ENCODE measurements around the gene FAM241A. TPM values are rescaled to one million over a fixed set of nuclear protein-coding genes. Genes with fewer than 3 reads are reported as not detected.
"Not testable (repeated sequence)": the region's sequence is repeated elsewhere in the genome, so short reads cannot be mapped to it uniquely, and the experiment has no call there.

FAM241A gene
- total RNA-seq, result 6.5 TPM

DNA sequence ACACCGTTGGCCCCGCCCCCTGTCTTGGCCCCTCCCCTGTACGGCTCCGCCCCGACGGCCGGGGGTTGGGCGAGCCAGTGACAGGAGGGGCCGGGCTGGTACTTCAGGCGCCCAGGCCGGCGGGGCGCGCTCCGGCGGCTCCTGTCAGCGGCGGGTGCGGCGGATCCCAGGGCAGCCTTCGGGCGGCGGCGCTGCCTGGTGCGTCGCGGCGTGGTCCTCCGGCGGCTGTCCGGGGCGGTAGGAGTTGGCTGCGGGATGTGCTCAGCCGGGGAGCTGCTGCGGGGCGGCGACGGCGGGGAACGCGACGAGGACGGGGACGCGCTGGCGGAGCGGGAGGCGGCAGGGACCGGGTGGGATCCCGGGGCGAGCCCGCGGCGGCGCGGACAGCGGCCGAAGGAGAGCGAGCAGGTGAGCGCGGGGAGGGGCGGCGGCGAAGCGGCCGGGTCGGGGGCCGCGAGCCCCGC is at the start of gene FAM241A:
Gene FAM241A (plus strand): TSS at position 129 of the 464 bp plus-strand sequence. CDS start 127 bp downstream, at position 256.
- no peak for FAIRE-seq

DNA sequence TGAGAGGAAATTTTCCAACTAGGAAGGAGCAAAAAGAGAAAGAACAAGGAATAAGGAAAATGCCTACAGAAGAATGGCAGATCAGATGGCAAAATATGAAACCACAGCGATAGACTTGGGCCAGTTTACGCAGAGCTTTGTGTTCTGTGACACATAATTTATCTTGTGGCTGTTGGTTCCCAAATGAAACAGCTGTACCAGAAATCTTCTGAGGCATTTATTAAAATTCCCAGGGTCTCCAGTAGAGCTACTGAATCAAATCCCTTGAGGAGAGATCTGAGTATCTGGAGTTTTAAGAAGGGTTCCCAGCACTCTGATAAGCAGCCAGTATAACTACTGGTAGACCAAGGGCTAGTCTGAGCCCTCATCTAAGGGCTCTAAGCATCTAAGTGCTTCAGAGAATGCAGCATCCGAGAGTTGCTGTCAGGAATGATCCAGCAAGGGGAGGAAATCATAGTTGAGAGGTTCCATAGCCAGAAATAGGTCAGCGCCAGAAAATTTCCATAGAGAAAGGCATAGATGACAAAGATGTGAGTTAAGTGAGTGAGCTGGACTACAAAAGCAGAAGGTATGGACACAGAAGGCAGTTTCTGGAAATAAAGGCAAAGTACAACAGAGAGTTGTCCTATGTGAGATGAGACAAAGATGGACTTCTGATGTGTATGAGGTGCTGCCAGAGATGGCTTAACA is 46.3 kb upstream of the FAM241A start:
- DNase-seq (ENCODE audit: low spot score in 2 of 2), result no peak
- FAIRE-seq, result no peak

More for the DNA sequence above, at the start of gene FAM241A:
- DNase-seq (ENCODE audit: low spot score in 2 of 2), result peak; percentile 92 to 93

DNA sequence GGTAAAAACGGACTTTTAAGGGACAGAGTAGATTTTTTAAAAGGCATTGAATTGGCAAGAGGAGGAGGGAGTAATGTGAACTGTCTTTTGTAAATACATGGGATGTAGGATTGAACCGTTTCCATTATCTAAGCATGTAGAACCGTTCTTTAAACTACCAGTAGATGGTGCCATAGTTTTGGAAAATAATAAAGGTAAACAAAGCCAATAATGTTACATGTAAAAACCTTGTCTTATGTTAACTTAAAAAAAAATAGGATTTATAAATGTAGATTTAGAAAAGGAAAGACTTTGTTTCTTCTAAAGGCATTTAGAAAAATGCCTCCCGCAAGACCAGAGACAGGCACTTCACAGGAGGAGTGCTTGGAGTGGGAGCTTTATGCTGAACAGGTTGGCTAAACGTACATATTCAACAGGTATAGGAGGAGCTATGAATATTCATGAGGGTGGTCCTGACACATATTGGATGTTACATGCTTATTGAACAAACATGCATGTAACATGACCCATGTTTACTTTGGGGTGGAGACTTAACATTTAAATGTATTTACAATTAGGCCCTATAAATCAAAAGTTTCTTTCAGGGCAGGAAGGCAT is 45.5 kb upstream of the FAM241A start:
- peak; percentile 32 to 44 for DNase-seq (ENCODE audit: low spot score in 2 of 2)
- FAIRE-seq, result peak; percentile 98

DNA sequence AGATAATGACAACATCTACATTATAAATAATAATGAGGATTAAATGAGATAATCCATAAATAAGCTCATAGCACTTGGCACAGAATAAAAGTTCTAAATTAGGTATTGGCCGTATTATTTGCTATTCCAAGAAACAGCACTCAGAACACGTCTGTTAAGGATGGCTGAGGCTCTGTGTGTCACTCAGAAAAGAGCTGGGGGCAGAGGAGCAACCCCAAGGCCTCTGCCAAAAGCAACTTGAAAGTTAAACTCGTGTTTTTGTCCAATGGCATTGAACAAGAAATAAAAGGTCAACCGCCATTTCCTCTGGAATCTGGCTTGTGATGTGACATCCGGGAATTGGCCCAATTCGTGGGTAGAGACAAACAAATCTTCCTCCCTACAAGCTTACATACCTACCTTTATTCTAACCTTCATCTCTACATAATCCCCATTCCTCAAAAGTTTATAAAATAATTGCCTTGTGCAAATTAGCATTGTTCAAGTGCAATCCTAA is 42.3 kb upstream of the FAM241A start:
- FAIRE-seq (no peak), DNase-seq (ENCODE audit: low spot score in 2 of 2) (no peak)

DNA sequence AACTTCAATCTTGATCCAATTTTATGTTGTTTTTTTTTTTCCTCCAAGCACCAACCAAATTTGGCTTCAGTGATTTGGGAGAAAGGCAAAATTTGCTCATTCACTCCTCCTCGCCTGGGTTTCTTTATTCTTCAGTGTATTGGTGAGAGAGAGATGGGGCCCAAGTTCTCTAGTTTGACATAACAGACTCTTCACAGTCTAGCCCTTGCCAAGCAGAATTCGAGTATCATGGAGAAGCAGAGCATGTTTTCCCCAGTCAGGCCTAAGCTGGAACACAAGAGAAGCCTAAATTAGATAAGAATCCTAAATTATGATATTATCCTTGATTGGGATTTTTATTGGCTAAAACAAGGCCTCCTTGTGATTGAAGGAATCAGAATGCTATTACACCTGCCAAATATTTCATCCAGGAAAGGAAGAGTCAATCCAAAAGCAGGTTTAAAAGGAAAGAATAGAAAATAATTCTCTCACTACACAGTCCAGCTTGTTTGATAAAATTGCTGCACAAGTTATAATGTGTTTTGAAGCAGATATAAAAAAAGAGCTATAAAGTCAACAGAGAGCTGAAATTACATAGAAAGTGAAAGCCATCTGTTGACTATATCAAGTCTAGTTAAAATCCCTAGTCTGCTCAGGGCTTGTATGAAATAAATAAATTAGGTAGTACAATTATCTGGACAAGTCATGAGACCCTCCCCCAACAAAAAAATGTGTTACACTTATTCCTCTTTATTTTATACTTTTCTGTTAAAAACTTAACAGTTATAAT is 39.9 kb upstream of the FAM241A start:
- FAIRE-seq (no peak), DNase-seq (ENCODE audit: low spot score in 2 of 2) (no peak)

DNA sequence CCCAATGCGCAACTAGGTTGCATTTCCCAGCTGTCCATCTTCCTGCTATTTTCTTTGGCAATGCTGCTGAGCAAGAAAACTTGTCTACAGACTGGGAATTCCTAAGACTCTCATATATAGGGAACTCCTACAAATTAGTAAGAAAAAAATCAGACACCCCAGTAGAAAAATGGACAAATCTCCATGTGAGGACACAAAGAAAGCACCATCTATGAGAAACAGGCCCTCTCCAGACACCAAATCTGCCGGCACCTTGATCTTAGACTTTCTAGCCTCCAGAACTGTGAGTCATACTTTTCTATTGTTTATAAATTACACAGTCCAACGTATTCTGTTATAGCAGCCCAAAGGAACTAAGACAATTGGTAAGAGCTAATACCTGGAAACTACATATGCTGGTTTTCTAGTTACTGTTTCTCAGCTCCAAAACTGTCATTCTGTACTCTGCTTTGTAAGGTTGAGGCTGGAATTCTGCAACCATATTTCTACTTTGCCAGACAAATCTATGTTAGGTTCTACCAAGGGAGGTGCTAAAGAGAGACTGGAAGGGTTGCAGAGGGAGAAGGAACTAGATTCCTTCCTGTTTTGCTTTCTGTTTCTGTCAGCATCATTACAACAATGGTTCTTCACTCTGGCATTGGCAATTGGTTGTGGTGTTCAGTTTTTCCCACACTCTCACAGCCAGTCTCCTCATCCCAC is 35.7 kb upstream of the FAM241A start:
- DNase-seq (ENCODE audit: low spot score in 2 of 2) (no peak), FAIRE-seq (no peak)

DNA sequence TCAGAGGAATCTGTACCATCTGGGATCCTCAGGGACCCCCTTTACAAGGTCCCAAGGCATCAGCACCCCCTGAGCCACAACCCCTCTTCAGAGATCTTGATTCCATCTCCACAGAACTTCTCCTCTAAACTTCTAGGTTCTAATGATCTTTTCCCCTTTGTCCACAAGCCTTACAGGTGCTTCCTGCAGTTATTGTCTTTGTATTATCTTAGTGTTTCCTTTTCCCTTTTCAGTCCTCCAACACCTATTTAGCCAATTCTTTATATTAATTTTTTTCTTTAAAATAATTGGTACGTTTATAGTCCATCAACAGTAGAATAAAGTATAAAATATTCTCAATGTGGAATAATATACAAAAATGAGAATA is 35.2 kb upstream of the FAM241A start:
- FAIRE-seq (no peak), DNase-seq (ENCODE audit: low spot score in 2 of 2) (no peak)

DNA sequence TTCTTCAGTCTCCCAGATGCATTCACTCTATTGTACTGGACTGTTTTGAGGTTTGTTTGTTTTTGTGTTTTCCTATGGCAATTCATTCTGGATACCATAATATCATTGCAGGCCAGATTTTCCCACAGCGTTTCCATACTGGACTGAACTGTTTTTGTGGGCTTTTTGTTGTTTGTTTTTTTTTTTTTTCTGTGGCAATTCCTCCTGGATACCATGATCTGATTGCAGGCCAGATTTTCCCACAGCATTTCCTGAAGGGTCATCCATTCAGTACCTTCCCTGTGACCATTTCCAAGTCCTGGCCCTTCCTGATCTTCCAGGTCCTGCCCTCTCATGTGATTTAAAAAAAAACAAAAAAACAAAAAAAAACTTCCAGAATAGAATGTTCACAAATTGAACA is 33.9 kb upstream of the FAM241A start:
- no peak for FAIRE-seq

DNA sequence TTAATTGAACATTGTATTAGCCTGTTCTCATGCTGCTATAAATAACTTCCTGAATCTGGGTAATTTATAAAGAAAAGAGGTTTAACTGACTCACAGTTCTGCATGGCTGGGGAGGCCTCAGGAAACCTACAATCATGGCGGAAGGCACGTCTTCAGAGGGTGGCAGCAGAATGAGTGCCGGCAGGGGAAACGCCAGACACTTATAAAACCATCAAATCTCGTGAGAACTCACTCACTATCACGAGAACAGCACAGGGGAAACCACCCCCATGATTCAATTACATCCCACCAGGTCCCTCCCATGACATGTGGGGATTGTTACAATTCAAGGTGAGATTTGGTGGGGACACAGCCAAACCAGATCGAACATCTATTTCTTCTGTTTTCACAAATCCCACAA is 33.2 kb upstream of the FAM241A start:
- not testable (repeated sequence) for FAIRE-seq; DNase-seq (ENCODE audit: low spot score in 2 of 2)

More for the DNA sequence above, 33.9 kb upstream of the FAM241A start:
- DNase-seq (ENCODE audit: low spot score in 2 of 2), result no peak

DNA sequence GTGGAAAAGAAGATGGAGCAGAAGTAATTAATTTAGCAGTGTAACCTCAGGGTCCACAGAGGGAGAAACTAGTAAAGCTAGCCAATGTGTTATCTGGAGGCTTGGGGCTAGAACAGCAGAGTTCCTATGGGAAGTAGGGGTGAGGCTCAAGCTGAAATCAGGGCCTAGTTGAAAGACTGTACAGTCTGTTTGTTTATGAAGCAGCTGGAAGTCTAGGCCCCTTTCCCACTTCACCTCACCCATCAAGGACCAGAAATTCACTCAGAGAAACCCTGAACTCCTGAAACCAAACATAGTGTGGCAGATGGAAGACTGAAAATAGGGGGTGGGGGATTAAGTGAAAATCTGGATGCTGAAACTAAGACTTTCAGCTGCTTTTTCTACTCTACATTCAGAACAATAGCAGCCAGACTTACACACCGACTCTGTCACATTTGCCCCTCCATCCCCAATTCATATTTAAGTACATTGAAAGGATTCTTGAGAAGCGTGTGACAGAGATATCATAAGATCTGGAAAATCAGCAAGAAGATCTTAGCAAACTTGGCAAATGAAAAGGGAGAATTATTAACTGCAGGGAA is 32.6 kb upstream of the FAM241A start:
- no peak for DNase-seq (ENCODE audit: low spot score in 2 of 2)
- no peak for FAIRE-seq

DNA sequence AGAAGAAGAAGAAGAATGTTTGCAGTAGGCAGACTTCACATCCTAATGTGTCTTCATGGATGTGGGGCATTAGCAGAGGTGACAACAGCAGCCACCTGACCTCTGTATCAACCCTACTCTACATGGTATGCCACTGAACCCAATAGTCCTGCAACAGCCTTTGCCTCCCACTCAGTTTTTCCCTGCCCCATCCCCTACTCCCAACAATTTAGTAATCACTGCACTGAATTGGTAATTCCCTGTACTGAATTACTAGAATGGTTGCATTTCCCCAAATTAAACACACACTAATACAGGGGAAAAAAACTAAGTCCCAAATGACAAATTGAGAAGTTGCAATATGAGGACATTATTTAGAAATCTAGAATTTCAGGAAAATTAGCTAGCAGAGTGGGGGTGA is 31.4 kb upstream of the FAM241A start:
- no peak for FAIRE-seq
- DNase-seq (ENCODE audit: low spot score in 2 of 2), result no peak

DNA sequence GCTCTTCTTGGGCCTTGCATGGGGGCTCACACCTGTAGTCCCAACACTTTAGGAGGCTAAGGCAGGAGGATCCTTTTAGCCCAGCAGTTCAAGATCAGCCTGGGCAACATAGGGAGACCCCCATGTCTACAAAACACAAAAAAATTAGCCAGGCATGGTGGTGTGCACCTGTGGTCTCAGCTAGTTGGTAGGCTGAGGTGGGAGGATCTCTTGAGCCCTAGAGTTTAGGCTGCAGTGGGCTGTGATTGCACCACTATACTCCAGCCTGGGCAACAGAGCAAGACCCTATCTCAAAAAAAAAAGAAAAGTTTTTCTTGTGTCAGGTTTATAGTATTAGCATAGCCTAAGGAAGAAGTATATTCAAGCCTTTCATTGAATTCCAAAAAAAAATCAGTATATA is 30.8 kb upstream of the FAM241A start:
- DNase-seq (ENCODE audit: low spot score in 2 of 2), result no peak
- no peak for FAIRE-seq

DNA sequence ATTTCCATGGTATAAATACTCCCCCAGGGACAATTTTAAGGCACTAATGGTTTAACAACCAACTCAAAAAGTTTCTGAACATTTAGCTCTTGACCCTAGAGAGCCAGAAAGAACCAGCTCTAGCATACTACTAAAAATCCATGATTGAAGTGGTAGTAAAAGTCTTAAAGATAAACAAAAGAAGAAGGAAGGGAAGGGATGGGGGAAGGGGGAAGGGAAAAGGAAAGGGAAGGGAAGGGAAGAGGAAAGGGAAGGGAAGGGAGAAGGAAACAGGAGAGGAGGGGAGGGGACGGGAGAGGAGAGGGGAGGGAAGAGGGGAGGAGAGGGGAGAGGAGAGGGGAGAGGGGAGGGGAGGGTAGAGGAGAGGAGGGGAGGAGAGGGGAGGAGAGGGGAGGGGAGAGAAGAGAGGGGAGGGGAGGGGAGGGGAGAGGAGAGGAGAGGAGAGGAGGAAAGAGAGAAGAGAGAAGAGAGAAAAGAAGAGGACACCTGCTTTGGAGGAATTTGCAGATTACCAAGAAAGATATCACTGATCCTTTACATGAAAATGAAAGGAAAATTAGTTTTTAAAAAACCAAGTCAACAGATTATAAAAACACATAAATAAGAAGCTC is 26.4 kb upstream of the FAM241A start:
- DNase-seq (ENCODE audit: low spot score in 2 of 2), result no peak
- FAIRE-seq, result no peak

DNA sequence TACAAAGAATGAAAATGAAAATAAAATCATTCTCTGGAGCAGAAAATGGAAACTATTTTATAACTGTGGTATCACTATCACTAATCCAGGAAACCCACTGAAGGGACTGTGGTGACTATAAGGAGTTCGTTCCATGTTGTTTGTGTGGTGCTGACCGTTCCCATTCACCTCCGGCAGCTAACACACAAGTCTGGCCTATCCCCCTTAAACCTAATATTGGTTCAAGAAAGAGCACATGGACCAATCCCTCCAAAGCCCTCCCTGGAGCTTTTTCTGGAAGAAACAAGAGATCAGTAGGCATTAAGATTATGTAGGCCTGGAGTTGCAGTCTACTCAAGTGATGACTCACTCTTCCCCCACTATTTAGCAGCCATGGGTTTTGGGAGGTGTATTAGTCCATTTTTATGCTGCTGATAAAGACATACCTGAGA is 25.9 kb upstream of the FAM241A start:
- FAIRE-seq, result no peak
- DNase-seq (ENCODE audit: low spot score in 2 of 2), result no peak

DNA sequence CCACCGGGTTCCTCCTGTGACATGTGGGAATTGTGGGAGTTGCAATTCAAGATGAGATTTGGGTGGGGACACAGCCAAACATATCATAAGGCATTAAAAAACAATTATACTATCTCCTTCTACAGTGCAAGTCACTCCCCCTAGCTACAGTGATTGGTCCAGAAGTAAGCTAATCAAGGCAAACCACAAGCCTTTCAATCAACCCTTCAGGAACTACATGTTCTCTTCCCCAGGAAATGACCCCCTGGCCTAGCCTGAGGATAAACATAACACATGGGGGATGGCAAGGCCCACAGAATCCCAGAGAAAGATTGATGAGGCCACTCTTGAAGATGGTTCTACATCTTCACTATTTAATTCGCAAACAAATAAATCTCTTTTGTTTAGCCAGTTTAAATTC is 25.2 kb upstream of the FAM241A start:
- DNase-seq (ENCODE audit: low spot score in 2 of 2) (no peak), FAIRE-seq (no peak)

DNA sequence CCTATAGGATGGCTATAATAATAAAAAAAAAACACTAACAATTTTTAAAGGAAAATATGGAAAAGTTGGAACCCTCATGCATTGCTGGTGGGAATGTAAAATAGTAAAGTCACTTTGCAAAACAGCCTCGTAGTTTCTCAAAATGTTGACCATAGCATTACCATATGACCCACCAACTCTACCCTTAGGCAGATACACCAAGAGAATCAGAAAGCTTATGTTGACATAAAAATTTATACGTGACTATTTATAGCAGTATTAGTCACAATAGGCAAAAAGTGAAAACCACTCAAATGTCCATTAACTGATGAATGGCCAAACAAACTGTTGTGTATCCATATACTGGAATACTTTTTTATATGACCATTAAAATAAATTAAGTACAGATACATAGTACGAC is 19.8 kb upstream of the FAM241A start:
- FAIRE-seq (no peak), DNase-seq (ENCODE audit: low spot score in 2 of 2) (no peak)

DNA sequence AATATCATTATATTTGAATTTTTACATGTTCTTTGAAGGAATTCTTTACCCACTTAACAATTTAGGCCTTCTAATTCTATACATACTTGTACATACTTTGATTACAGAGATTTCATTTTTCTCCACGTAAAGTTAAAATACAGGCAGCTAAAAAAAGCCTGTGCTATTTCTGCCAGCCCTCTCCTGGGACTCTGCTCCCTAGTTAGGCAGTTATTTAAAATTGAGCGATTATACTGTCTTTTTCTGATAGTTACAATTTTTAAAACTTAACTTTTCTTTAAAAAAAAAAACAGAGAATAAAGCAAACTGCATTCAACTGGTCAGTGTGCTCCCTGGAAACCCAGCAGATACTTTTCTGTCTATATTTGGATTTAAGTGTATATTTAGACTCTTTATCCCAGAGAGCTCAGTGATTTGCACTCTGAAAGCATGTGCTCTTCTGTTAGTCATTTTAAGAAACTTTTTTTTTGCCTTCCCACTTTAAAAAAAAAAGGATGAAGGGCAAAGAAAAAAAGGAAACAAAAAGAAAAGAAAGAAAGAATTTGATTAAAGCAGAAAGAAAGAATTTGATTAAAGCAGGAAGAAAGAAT is 18.1 kb upstream of the FAM241A start:
- DNase-seq (ENCODE audit: low spot score in 2 of 2) (no peak), FAIRE-seq (no peak)

DNA sequence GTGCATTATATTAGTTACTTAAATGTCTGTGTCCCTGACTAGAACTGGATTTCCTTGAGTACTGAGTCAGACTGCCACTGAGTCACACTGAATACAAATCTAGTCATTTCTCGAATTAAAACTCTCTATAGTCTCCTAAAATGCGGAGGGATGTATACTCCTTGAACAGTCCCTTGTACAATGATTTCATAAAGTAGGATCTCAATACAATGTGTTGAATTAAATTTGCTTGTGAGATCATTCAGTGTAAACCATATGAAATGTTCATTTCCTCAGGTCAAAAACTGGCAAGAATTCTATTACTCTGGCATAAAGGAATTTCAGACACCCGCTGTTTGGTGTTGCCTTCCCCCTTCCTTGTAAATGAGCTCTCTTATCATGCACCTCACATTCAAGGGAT is 17.5 kb upstream of the FAM241A start:
- FAIRE-seq (no peak), DNase-seq (ENCODE audit: low spot score in 2 of 2) (no peak)

DNA sequence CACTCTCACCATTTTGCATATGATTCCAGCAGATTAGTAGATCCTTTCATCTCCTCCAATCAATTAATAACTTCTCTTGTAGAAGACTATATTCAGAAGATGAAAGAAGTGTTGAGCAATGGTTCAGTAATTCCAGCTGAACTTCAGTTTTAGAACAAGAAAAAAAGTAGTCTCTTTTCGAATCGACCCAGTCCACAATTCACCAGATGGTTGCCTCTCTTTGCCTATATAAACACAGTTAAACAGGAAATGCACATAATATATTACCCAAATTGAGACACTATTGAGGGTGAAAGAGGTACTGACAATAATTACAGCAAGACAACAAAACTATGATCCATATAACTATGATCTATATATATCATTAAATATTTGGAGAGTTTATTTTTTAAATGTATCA is 16.8 kb upstream of the FAM241A start:
- DNase-seq (ENCODE audit: low spot score in 2 of 2), result no peak
- no peak for FAIRE-seq

DNA sequence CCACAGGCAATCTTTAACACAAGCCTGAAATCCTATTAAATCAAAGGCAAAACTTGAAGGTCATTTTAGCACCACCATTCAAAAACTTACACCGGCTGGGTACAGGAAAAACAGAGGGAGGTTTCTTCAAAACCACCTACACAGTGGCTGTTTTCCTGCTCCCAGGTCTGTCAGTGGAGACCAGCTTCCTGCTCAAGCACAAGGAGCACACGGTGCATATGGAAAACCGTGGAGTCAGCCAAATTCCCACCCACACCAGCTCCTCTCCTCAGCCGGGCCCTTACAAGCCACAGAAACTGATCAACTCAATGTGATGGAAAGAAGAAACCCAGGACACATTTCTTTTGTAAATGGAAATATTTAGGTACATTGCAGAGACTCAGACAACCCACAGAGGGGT is 14.3 kb upstream of the FAM241A start:
- FAIRE-seq (no peak), DNase-seq (ENCODE audit: low spot score in 2 of 2) (no peak)

Data from frontal cortex (tissue), 4 donors.